Measurements from ENCODE around the gene LSMEM2.
"Not testable (repeated sequence)": the region's sequence is repeated elsewhere in the genome, so short reads cannot be mapped to it uniquely, and the experiment has no call there.

LSMEM2 gene

GRCh38 chr3:50264964-50265485 is 13.9 kb upstream of the LSMEM2 start:
- no peak for DNase-seq (ENCODE audit: low read depth in 3 of 3)

- DNase-seq (ENCODE audit: low read depth in 3 of 3) = no peak
These were observed 13.3 kb upstream of the LSMEM2 start for GRCh38 chr3:50265571-50265970.

GRCh38 chr3:50266017-50266416 is 12.9 kb upstream of the LSMEM2 start:
- DNase-seq (ENCODE audit: low read depth in 3 of 3) = no peak

DNA sequence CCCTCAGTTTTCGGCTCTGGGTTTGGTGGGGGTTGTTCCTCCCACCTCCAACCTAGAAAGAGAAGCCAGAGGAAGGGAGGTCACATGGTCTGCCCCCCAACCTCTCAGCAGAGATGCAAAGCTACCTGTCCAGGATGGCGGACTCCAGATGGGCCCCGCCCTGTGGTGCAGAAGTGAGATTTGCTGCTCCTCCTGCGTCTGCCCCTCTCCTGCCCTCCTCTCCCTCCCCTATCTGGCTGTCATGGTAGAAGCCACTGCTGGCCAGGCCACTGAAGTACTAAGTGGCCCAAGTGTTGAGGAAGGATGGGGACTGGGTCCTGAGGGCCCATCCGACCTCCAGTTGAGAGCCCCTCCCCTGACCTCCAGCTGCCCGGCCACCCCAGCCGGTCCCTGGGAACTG is 12.1 kb upstream of the LSMEM2 start:
- DNase-seq (ENCODE audit: low read depth in 3 of 3) = no peak

GRCh38 chr3:50267280-50267913 is 11.5 kb upstream of the LSMEM2 start:
- no peak for DNase-seq (ENCODE audit: low read depth in 3 of 3)

DNA sequence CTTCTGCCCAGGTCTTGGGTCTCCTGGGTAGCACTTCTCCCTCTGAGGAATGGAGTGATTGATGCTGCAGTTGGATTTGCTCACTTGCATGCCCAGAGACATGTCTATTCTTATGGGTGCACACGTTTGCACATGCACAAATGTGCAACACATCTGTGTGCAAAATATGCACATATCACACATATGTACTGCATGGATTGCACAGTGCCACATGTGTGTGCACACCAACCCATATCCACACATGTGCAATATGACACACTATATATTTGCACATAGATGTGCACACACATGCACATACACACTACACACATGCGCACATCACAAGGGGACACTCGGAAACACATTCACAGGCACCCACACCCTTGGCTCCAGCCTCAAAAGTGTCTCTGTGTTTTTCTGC is 10.6 kb upstream of the LSMEM2 start:
- no peak for DNase-seq (ENCODE audit: low read depth in 3 of 3)

DNA sequence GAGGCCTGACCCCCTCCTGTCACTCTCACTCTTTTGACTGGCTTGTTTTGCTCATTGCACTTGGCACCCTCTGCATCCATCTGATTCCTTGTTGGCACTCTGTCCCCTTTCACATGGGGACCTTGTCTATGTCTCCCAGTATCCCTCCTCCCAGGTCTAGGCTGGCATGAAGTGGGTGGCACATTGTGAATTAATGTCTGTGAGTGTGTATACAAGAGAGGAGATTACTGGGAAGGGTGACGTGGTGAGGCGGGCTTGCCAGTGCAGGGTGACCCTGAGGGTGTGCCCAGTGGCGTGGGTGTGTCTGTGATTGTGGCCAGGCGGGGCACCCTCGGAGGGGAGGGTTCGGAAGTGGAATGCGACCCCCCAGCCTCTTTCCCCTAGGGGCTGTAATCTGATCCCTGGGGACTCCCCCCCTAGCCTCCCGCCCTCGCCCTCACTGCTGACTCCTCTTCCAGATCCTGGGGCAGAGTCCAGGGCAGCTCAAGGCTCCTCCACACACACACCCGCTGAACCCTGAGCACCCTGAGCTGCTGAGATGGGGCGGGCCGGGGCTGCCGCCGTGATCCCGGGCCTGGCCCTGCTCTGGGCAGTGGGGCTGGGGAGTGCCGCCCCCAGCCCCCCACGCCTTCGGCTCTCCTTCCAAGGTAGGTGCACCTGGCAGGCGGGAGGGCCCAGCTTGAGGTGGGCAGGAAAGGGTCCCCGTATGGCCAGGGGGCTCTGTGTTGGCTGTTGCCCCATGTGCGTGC is 10.0 kb upstream of the LSMEM2 start, which contains the start of gene SEMA3B:
Gene SEMA3B, plus strand, starts transcription at position 445 of the 749 bp plus-strand sequence. Its CDS starts 94 bp downstream, at position 539.
- no peak for DNase-seq (ENCODE audit: low read depth in 3 of 3)

GRCh38 chr3:50269460-50269859 is 9.4 kb upstream of the LSMEM2 start:
- DNase-seq (ENCODE audit: low read depth in 3 of 3) = no peak

DNA sequence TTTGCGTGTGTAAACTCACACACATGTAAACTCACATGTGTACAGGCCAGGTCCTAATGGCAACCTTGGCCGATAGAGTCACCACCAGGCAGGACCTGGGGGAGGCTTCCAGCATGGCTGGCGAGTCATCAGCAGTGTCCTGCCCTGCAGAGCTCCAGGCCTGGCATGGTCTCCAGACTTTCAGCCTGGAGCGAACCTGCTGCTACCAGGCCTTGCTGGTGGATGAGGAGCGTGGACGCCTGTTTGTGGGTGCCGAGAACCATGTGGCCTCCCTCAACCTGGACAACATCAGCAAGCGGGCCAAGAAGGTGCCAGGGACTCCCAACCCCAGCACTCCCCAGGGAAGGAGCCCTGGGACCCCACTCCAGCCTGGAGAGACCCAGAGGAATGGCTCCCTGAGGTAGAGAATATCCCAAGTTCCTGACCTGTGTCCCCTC is 8.9 kb upstream of the LSMEM2 start:
- DNase-seq (ENCODE audit: low read depth in 3 of 3) = no peak

DNA sequence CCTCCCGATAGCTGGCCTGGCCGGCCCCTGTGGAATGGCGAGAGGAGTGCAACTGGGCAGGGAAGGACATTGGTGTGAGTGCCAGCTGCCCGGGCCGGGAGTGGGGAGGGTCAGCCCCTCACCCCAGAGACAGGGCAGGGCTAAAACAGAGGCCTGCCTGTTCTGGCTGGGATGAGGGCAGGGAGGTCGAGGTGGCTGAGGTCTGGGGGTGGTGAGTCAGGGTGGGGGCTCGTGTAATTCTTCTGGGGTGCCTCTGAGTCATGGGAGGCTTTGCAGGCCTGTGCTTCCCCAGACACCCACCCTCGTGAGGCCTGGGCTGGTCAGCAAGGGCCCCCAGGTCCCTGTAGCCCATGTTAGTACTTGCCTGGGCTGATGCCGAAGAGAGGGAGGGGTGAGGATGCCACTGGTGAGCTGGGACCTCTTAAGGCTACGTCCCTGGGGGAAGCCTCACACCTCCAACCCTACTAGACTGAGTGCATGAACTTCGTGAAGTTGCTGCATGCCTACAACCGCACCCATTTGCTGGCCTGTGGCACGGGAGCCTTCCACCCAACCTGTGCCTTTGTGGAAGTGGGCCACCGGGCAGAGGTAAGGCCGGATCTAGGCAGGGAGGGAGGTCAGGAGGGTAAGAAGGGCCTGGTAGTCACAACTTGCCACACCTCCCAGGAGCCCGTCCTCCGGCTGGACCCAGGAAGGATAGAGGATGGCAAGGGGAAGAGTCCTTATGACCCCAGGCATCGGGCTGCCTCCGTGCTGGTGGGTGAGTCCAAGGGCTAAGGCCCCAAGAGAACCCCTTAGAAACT is 8.3 kb upstream of the LSMEM2 start:
- no peak for DNase-seq (ENCODE audit: low read depth in 3 of 3)

DNA sequence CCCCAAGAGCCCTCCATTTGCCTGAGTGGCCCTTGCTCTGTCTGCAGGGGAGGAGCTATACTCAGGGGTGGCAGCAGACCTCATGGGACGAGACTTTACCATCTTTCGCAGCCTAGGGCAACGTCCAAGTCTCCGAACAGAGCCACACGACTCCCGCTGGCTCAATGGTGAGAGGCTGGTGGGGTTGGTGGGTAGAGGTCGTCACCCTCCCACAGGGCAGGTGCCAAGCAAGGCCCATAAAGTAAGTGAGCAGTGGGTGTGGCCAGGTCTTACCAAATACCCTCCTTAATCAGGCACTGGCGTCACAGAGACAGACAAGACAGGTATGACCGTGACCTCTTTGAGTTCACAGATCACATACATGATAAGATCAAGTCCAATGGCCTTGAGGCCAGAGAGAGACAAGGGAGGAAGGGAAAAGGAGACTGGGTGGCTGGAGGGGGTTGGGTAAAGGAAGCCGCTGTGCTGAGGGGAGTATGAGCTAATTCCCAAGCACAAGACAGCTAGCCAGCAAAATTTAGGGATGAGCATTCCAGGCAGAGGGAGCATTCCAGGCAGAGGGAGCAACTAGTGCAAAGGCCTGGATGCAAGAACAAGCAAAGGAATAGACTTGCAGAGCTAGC is 7.5 kb upstream of the LSMEM2 start:
- DNase-seq (ENCODE audit: low read depth in 3 of 3) = no peak

- DNase-seq (ENCODE audit: low read depth in 3 of 3) = not testable (repeated sequence)
These were observed 6.4 kb upstream of the LSMEM2 start for GRCh38 chr3:50272538-50272910.

DNA sequence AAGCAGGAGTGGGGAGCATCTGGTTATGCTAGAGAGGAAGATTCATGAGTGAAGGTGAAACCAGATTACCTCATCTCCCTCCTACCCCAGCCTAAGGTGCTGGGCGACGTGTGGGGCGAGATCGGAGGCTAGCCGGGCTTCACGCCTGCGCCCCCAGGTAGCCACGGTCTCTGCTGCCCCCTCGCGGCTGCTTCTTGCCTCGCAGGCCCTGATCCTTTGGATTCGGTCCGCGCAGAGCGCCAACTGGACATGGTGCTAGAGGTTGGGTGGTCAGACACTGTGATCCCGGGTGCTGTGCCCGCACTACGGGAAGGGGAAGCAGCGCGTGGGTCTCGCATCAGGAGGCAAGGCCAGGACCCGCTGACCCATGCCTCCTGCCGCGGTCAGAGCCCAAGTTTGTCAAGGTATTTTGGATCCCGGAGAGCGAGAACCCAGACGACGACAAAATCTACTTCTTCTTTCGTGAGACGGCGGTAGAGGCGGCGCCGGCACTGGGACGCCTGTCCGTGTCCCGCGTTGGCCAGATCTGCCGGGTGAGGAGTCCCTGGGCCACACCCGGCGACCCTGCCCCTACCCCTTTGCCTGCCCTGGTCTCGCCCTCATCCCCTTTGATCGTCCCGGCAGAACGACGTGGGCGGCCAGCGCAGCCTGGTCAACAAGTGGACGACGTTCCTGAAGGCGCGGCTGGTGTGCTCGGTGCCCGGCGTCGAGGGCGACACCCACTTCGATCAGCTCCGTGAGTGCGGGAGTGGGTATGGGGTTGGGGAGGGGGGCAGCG is 5.8 kb upstream of the LSMEM2 start:
- peak; percentile 82 to 90 (median 84) for DNase-seq (ENCODE audit: low read depth in 3 of 3)

DNA sequence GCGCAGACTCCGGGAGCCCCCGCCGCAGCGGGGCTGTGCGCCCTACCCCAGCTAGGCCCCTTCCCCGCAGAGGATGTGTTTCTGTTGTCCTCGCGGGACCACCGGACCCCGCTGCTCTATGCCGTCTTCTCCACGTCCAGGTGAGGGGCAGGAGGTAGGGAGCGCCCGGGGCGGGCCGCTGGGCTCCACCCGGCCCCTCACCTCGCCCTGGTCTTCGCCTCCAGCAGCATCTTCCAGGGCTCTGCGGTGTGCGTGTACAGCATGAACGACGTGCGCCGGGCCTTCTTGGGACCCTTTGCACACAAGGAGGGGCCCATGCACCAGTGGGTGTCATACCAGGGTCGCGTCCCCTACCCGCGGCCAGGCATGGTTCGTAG is 5.2 kb upstream of the LSMEM2 start:
- DNase-seq (ENCODE audit: low read depth in 3 of 3) = no peak

- peak; percentile 45 to 77 (median 51) for DNase-seq (ENCODE audit: low read depth in 3 of 3)
These were observed 4.3 kb upstream of the LSMEM2 start for GRCh38 chr3:50274371-50275104.

GRCh38 chr3:50275141-50275995 is 3.5 kb upstream of the LSMEM2 start:
- DNase-seq (ENCODE audit: low read depth in 3 of 3) = no peak

- peak in 2 of 3 experiments; percentile 23 to 40 for DNase-seq (ENCODE audit: low read depth in 3 of 3)
These were observed 2.7 kb upstream of the LSMEM2 start for GRCh38 chr3:50275996-50276761.

DNA sequence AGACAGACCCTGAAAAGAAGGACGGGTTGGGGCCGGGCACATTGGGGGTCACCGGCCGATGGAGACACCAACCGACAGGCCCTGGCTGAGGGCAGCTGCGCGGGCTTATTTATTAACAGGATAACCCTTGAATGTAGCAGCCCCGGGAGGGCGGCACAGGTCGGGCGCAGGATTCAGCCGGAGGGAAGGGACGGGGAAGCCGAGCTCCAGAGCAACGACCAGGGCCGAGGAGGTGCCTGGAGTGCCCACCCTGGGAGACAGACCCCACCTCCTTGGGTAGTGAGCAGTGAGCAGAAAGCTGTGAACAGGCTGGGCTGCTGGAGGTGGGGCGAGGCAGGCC is 2.2 kb upstream of the LSMEM2 start:
- no peak for DNase-seq (ENCODE audit: low read depth in 3 of 3)

Measured in stimulated activated CD4-positive, alpha-beta T cell treated with anti-CD3 and anti-CD28 coated beads, TNF-alpha, amount 100 ng/mL, for 24 hours (primary cell).